NCI-H82 treated with DMSO at 0.1 percent for 48 hours (cell line): Measurements from ENCODE around the gene INPP5K.
"Not testable (repeated sequence)": the region's sequence is repeated elsewhere in the genome, so short reads cannot be mapped to it uniquely, and the experiment has no call there.

Experiments used
- DNase-seq: peaks from one replicate; lab custom pipeline; 2025; ENCODE audit not compliant: unreplicated experiment; lab: John Stamatoyannopoulos, UW

INPP5K gene

DNA sequence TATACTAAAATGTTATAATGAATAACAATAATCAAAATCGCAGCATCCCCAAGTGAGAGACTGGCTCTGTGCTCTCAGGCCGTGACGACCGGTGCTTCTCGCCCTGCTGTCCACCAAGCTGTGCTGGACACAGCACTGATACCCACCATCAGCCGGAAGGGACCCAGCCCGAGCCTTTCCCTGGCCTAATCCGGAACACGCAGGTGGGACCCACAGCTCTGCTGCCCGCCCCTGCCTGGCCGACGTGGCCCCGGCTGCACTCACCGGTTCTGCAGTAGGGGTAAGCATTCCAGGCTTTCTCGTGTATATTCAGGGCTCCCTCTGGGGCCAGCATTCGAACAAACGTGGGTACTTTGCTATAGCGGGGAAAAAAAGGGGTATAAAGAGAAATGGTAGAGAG is 31.6 kb upstream of the INPP5K start:
- no peak for DNase-seq

DNA sequence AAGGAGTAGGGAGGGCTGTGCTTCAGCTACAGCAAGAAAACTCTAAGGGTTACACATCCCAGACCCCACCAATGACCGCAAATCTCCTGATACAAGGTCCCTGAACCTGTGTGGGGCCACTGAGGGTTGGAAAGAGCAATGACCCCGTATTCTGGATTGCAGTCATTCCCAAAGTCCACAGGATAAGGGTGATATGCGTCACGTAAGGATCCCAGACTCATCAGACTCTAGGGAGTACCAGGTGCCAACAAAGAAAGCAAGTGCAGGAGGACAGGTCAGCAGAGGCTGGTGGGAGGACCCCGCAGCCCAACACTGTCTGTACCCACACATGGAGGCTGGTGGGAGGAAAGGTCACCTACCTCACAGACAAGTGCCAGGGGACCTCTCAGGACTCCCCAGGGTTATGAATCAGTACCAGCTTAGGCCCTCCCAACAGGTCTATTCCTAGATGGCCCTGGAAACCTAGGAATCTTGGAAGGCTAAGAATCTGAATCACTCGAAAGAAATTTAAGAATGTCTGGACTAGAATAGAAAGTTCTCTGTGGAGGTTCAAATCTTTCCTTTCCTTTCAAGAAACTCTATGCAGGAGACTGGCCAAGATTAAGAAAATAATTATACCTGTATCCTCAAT is 30.0 kb upstream of the INPP5K start:
- no peak for DNase-seq

GRCh38 chr17:1545618-1546017 is 29.2 kb upstream of the INPP5K start:
- DNase-seq, result no peak

- DNase-seq, result no peak
Measured at GRCh38 chr17:1542316-1542715, 25.9 kb upstream of the INPP5K start.

DNA sequence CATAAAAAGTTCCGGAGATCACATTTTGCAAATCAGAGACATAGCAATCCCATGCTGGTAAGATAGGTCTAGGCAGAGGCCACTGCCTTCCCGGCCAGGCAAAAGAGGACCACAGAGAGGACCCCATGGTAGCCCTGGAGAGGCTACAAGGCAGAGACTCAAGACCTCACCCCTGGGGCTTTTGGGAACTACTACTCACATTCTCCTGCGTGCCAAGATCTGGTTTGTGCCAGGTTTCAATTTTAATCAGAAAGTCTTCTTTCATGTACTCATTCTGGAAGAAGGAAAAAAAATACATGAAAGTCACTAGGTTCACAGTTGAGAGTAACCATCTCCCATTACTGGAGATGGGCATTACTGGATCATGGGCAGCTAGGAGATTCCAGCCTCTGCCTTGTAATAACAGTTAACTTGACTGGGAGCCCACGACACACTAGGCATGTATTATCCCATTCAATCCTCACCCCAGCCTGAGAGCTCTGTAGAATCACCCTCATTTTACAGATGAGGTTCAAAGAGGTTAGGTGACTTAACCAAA is 25.0 kb upstream of the INPP5K start:
- no peak for DNase-seq

DNA sequence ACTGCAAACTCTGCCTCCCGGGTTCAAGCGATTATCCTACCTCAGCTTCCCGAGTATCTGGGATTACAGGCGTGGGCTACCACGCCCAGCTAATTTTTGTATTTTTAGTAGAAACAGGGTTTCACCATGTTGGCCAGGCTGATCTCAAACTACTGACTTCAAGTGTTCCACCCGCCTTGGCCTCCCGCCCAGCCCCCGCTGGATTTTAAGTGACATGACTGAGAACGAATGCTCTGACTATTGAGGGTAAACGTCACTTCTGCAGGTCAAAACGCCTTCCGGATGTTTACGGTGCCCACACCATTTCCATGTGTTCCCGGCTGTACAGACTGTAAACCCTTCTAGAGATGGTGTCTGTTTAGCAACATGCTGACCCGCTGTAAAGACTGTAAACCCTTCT is 23.4 kb upstream of the INPP5K start:
- no peak for DNase-seq

- no peak for DNase-seq
Measured at GRCh38 chr17:1535737-1536136, 19.3 kb upstream of the INPP5K start.

- DNase-seq, result no peak
Measured at GRCh38 chr17:1533661-1534325, 17.4 kb upstream of the INPP5K start.

DNA sequence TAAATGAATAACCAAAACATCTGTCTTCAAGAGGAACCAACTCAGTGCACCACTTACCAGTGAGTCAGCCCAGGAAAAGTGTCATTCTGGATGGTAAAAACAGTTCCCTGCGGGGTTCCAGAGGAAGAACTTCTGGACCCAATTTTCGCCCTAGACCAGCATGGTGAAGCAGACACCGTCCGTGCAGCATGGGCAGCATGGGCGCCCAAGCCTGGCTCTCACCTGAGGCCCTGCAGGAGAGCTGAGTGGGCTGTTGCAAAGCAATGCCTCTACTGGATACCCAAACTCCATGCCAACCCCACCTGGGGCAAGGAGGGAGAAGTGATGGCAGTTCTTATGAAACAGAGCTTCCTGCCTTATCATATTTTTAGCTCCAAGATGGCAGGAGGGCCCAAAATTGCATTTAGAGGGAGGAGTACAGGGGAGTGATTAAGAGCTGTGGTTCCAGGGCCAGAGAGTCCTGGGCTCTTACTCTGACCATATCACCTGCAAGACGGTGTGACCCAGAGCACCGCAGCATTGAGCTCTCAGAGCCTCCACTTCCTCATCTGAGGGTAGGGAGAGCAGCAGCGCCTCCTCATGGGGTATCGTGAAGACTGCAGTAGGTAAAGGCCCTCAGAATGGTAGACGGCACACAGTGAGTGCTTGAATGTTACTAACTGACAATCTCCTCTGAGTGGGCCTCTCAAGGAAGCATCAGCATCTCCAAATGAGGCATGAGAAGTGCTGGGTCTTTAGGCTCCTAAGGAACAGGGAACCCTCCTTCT is 16.6 kb upstream of the INPP5K start:
- no peak for DNase-seq

GRCh38 chr17:1529863-1530262 is 13.5 kb upstream of the INPP5K start:
- no peak for DNase-seq

- not testable (repeated sequence) for DNase-seq
Measured at GRCh38 chr17:1526876-1527275, 10.5 kb upstream of the INPP5K start.

- DNase-seq, result no peak
Measured at GRCh38 chr17:1522626-1523025, 6.2 kb upstream of the INPP5K start.

DNA sequence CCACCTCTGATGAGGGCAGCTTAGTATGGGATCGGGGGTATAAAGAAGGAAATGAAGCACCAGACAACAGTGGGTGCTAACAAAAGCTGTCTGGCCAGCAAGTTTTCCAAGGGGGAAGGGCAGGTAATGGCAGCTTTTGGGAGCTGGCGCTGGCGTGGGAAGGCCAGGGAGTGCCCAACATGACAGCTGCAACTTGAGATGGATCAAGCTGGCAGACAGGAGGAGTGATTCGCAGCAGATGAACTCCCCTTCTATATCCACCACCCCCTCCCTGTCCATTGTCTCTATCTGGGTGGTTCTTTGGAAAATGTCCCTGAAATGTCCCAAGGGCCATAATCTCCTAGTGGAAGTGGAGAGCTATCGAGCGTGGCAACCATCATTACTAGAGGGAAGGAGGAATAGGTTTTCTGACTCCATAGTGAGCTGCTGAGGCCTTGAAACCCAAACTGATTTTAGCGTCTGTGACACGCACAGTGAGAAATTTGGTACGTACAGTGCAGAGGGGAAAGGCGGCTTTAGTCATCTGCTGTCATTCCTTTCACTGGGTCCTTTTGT is 4.8 kb upstream of the INPP5K start:
- DNase-seq, result no peak

- DNase-seq, result no peak
Measured at GRCh38 chr17:1519678-1520077, 3.3 kb upstream of the INPP5K start.

DNA sequence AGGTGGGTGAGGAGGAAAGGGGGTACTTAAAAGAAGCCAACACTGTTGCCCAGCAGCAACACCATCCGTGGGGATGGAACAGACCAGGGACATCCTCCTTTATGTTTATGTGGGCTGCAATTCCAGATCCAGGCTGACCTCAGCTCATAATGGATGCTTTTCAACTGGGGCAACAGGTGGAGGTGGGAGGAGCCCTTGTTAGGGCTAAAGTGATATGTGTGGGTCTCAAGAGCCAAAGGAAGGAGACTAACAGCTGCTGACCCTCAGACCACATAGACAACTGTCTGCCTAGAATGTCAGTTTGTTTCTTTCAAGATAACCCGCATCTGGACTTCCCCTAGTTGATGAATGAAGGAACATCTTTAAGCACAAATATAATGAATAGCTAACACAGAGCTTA is 2.0 kb upstream of the INPP5K start:
- no peak for DNase-seq

- peak; percentile 82 for DNase-seq
Measured at GRCh38 chr17:1515640-1516387, 598 bp downstream of the INPP5K start.

GRCh38 chr17:1512351-1512750 is 4.1 kb downstream of the INPP5K start:
- DNase-seq, result no peak

DNA sequence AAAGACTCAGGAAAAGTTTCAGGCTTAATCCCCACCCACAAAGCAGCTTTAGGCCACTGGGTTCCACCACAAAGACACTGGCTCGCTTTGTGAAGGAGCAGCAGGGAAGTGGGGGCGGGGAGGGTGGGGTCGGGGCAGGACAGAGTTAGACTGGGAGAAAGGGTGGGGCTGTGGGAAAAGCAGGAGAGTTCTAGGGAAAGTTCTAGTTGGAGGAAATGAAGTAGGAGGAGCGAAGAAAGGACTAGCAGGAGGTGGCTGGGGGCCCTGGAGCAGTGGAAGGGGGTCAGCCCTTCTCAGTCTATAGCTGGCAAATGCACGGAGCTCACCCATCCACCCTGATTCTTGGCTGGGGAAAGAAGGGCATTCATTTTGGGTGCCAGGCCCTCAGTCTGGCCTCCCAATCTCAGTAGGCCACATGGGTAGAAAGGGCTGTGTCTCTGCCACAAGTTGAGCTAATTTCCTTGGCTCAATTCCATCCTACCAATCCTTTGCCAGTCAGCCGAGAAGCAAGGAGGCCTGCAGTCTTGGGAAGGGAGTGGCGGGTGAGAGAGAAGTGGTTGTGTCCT is 4.6 kb downstream of the INPP5K start:
- DNase-seq, result no peak

- no peak for DNase-seq
Measured at GRCh38 chr17:1511290-1511689, 5.1 kb downstream of the INPP5K start.

DNA sequence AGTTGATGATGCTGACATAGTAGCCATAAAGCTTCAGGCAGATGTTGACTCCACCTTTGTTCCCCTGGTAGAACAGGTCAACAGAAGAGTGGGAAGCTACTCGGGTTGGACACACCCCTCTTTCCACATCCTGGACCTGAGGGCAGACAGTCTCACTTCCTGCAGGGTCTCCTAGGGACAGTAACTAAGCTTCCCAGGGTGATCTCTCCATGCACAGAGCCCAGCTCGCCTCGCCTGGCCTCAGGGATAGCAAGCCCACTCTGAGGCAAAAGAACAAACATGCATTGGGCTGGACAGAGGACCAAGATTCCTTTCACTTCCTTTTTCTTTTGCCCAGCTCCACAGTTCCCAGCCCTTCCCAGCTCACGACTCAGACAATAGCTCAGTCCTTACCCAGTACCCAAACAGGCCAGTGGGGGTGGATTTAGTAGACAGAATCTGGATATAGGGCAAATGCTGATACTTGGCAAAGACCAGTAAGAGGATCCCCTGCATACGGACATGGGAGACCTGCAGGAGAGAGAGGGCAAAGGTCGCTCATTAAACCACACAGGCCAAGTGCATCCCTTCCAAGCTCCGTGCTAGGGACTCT is 7.0 kb downstream of the INPP5K start:
- no peak for DNase-seq
